Smooth muscle cell (in vitro differentiated cells): ENCODE measurements around the gene RSBN1. TPM values are rescaled to one million over a fixed set of nuclear protein-coding genes. Genes with fewer than 3 reads are reported as not detected.

Experiments
- DNase-seq: peaks from one replicate; lab custom pipeline; 2025; ENCODE audit not compliant: unreplicated experiment; lab: John Stamatoyannopoulos, UW
- H2AFZ ChIP-seq: fragments of 200-600 bp; sonication (generic); 2 replicates; pipeline ENCODE4 v1.6.0; 2016; ENCODE audit warnings: antibody characterized with exemption, low read depth, mild to moderate bottlenecking
- H3F3A ChIP-seq: fragments of 200-600 bp; sonication (generic); 2 replicates; pipeline ENCODE4 v1.6.0; 2017; ENCODE audit warnings: antibody characterized with exemption, low read depth
- H3K27ac ChIP-seq: fragments of 200-600 bp; sonication (generic); 2 replicates; pipeline ENCODE4 v1.5.1; 2016; ENCODE audit warnings: low read depth, mild to moderate bottlenecking
- H3K27me3 ChIP-seq: fragments of 200-600 bp; sonication (generic); 2 replicates; pipeline ENCODE4 v1.6.1; 2016; ENCODE audit warnings: low read depth, mild to moderate bottlenecking
- H3K36me3 ChIP-seq: fragments of 200-600 bp; sonication (generic); 2 replicates; pipeline ENCODE4 v1.5.1; 2016; ENCODE audit warnings: low read depth
- H3K4me1 ChIP-seq: fragments of 200-600 bp; sonication (generic); 2 replicates; pipeline ENCODE4 v1.5.1; 2016; ENCODE audit warnings: low read depth
- H3K4me2 ChIP-seq: fragments of 200-600 bp; sonication (generic); 2 replicates; pipeline ENCODE4 v1.6.0; 2016; ENCODE audit warnings: mild to moderate bottlenecking
- H3K4me3 ChIP-seq: fragments of 200-600 bp; sonication (generic); 2 replicates; pipeline ENCODE4 v1.5.1; 2016; ENCODE audit warnings: mild to moderate bottlenecking
- H3K79me2 ChIP-seq: fragments of 200-600 bp; sonication (generic); 2 replicates; pipeline ENCODE4 v1.6.0; 2016; ENCODE audit warnings: low read depth, mild to moderate bottlenecking
- H3K9ac ChIP-seq: fragments of 200-600 bp; sonication (generic); 2 replicates; pipeline ENCODE4 v1.6.0; 2016; ENCODE audit warnings: low read depth
- H3K9me3 ChIP-seq: fragments of 200-600 bp; sonication (generic); replicated peaks from 2 replicates; pipeline ENCODE4 v1.5.1; 2016; ENCODE audit warnings: low read depth
- H4K20me1 ChIP-seq: fragments of 200-600 bp; sonication (generic); 2 replicates; pipeline ENCODE4 v1.6.0; 2016; ENCODE audit warnings: low read depth
- CTCF ChIP-seq: fragments of 200-600 bp; sonication (generic); IDR thresholded peaks from 2 replicates; pipeline ENCODE4 v1.5.1; 2017; ENCODE audit warnings: borderline replicate concordance, mild to moderate bottlenecking, antibody characterized with exemption; ENCODE audit not compliant: insufficient read depth, poor library complexity, severe bottlenecking
- WGBS: methylation state at CpG from one replicate; pipeline ENCODE4 v1.1.7; 2016; ENCODE audit warnings: low lambda C conversion rate; 5-methylcytosine and 5-hydroxymethylcytosine counted together
- polyA plus RNA-seq: library from polyadenylated mRNA; unstranded; fragments of >200 nt; fragmentation: Nextera tagmentation; extraction: Ambion mirVana; gene quantifications from 2 replicates; pipeline ENCODE4 v1.2.1, GENCODE V29; 2016
- total RNA-seq: library from RNA; depleted of rRNA; stranded (reverse); fragments of >200 nt; gene quantifications from 2 replicates; pipeline ENCODE4 v1.2.3, GENCODE V29; 2014

The RSBN1 gene
- total and polyA plus RNA-seq, 2 experiments from 2014 or later, result 9.0 to 18.3 TPM

- no peak for DNase-seq
- Histone ChIP-seq H3K27ac (no peak overlapping the region), H3K27me3 (no peaks in the 10 kb centered on the region), H3K4me3 (no peak overlapping the region), H3F3A (no peaks in the 10 kb centered on the region), H3K36me3 (peaks cover 4% of the 10 kb centered on the region), H3K79me2 (no peaks in the 10 kb centered on the region), H3K9me3 (no peaks in the 10 kb centered on the region), H3K4me1 (no peaks in the 10 kb centered on the region), H4K20me1 (no peaks in the 10 kb centered on the region), H3K9ac (no peak overlapping the region), H3K4me2 (no peak overlapping the region), H2AFZ (no peak overlapping the region)
- no peak for TF ChIP-seq CTCF
- 70% methylated on average over 2 of the region's 3 CpGs for WGBS
Measured at GRCh38 chr1:113850127-113850796, 38.0 kb upstream of the RSBN1 start.

- DNase-seq, result no peak
- Histone ChIP-seq H3K36me3 (peaks cover 4% of the 10 kb centered on the region), H3K9ac (no peak overlapping the region), H4K20me1 (no peaks in the 10 kb centered on the region), H3K79me2 (no peaks in the 10 kb centered on the region), H3K27ac (no peak overlapping the region), H3K4me3 (no peak overlapping the region), H3F3A (no peaks in the 10 kb centered on the region), H3K27me3 (no peaks in the 10 kb centered on the region), H2AFZ (no peak overlapping the region), H3K4me2 (no peak overlapping the region), H3K4me1 (no peaks in the 10 kb centered on the region), H3K9me3 (no peaks in the 10 kb centered on the region)
- TF ChIP-seq CTCF, result no peak
Measured at GRCh38 chr1:113849072-113849471, 36.8 kb upstream of the RSBN1 start.

DNA sequence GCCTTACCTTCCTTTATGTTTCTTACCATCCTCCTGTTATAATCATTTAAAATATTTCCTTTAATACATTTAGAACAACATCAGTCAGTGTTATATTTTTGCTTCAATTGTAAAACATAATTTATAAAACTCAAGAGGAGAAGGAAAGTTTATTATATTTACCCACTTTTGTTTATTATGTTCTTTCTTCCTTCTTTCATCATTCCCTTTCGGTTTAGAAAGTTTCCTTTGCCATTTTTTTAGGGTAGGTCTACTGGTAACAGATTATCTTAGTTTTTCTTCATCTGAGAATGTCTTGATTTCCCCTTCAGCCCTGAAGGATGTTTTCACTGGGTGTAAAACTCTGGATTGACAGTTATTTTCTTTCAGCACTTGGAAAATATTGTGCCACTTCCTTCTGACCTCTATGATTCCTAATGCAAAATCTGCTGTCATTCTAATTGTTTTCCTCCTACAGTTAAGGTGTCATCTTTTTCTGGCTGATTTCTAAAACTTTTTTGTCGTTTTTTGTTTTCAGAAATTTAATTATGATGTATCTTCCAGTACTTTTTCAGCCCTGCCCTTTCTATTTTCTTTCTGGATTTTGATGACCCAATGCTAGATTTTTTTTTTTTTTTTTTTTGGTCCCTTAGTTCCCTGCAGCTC lies 34.2 kb upstream of the RSBN1 start:
- WGBS, result 76% methylated on average over 2 of the region's 2 CpGs
- no peak overlapping the region for H3K4me2 ChIP-seq
- no peak overlapping the region for H3K4me3 ChIP-seq

More for the DNA sequence above, 34.2 kb upstream of the RSBN1 start:
- Histone ChIP-seq H4K20me1 (no peaks in the 10 kb centered on the region), H3K79me2 (no peaks in the 10 kb centered on the region), H3K36me3 (peaks cover 4% of the 10 kb centered on the region), H3K9me3 (no peaks in the 10 kb centered on the region), H3F3A (no peaks in the 10 kb centered on the region), H2AFZ (no peak overlapping the region), H3K27me3 (no peaks in the 10 kb centered on the region), H3K27ac (no peak overlapping the region), H3K4me1 (no peaks in the 10 kb centered on the region), H3K9ac (no peak overlapping the region)
- TF ChIP-seq CTCF, result no peak
- no peak for DNase-seq
